Right lung (tissue), 5 donors: ENCODE measurements around the gene NODAL. TPM values are rescaled to one million over a fixed set of nuclear protein-coding genes. Genes with fewer than 3 reads are reported as not detected.

Experiments
- DNase-seq, 2 donors: peaks; one replicate each; pipeline ENCODE4 v3.0.0-alpha.2; 2013
- polyA plus RNA-seq, 5 donors: library from polyadenylated mRNA; unstranded; fragments of 120-200 nt; gene quantifications; one replicate each; pipeline versions ENCODE4 v1.2.1 to v1.2.3, GENCODE V29; 2013; ENCODE audit warnings: inconsistent platforms in 1 of 5, low replicate concordance in 1 of 5; ENCODE audit not compliant: insufficient read length in 5 of 5, insufficient read depth in 1 of 5

The NODAL gene
- polyA plus RNA-seq, 5 donors: 0.42 to 0.82 (median 0.63) TPM

- no peak for DNase-seq
These were observed 23.8 kb upstream of the NODAL start for GRCh38 chr10:70465278-70465677.

- no peak for DNase-seq
These were observed 21.0 kb upstream of the NODAL start for GRCh38 chr10:70462349-70462984.

- no peak for DNase-seq
These were observed 20.2 kb upstream of the NODAL start for GRCh38 chr10:70461397-70462348.

- DNase-seq: no peak
These were observed 18.5 kb upstream of the NODAL start for GRCh38 chr10:70459774-70460490.

GRCh38 chr10:70459061-70459773 is 17.7 kb upstream of the NODAL start:
- DNase-seq: no peak

- no peak for DNase-seq
These were observed 17.0 kb upstream of the NODAL start for GRCh38 chr10:70458329-70459060.

GRCh38 chr10:70457759-70458305 is 16.4 kb upstream of the NODAL start:
- DNase-seq: no peak

- DNase-seq: no peak
These were observed 14.7 kb upstream of the NODAL start for GRCh38 chr10:70456164-70456563.

GRCh38 chr10:70455213-70455630 is 13.7 kb upstream of the NODAL start:
- no peak for DNase-seq

GRCh38 chr10:70448236-70448635 is 6.8 kb upstream of the NODAL start:
- no peak for DNase-seq

- DNase-seq: peak; percentile 72 to 77
These were observed 4.5 kb upstream of the NODAL start for GRCh38 chr10:70445718-70446657.

- no peak for DNase-seq
These were observed 3.3 kb upstream of the NODAL start for GRCh38 chr10:70444744-70445143.

- no peak for DNase-seq
These were observed 979 bp upstream of the NODAL start for GRCh38 chr10:70442332-70442988.

GRCh38 chr10:70441895-70442309 is 421 bp upstream of the NODAL start:
- DNase-seq: no peak

- DNase-seq: no peak
These were observed 953 bp downstream of the NODAL start for GRCh38 chr10:70440296-70441160.

GRCh38 chr10:70437721-70438120 is 3.8 kb downstream of the NODAL start:
- no peak for DNase-seq

- no peak for DNase-seq
These were observed 6.0 kb downstream of the NODAL start for GRCh38 chr10:70435241-70436085.
